Endothelial cell of umbilical vein (primary cell): ENCODE results near the gene CCNT1.

ENCODE experiments used
- EZH2 ChIP-seq: IDR thresholded peaks from 2 replicates; pipeline ENCODE4 v1.6.1; 2012; ENCODE audit warnings: borderline replicate concordance, low read depth, mild to moderate bottlenecking, moderate library complexity, low read length, inconsistent platforms; ENCODE audit not compliant: severe bottlenecking
- FOS ChIP-seq: IDR thresholded peaks from 2 replicates; pipeline ENCODE4 v1.6.1; 2011; ENCODE audit warnings: mild to moderate bottlenecking, low read length, moderate library complexity, borderline replicate concordance; ENCODE audit not compliant: insufficient read depth
- MAX ChIP-seq: IDR thresholded peaks from 2 replicates; pipeline ENCODE4 v1.6.1; 2011; ENCODE audit not compliant: insufficient read depth, insufficient read length
- POLR2A ChIP-seq: IDR thresholded peaks from 2 replicates; pipeline ENCODE4 v1.6.1; 2012; ENCODE audit warnings: low read depth, mild to moderate bottlenecking, control low read depth, low read length
- POLR2AphosphoS5 ChIP-seq: IDR thresholded peaks from 2 replicates; pipeline ENCODE4 v1.6.1; 2012; ENCODE audit warnings: low read depth, mild to moderate bottlenecking, control low read depth, low read length, moderate library complexity; ENCODE audit not compliant: insufficient read depth
- TF ChIP-seq, protein P1 (sequence below), 2 donors: IDR thresholded peaks; 1 replicate in 1 of 2; 2 replicates in 1 of 2; pipeline ENCODE4 v1.5.1; 2011; ENCODE audit warnings: low read length in 2 of 2, mild to moderate bottlenecking in 2 of 2, moderate library complexity in 2 of 2, control low read depth in 1 of 2, inconsistent platforms in 1 of 2, low read depth in 1 of 2; ENCODE audit not compliant: insufficient read depth in 1 of 2; ENCODE audit errors: extremely low read depth in 1 of 2

DNA sequence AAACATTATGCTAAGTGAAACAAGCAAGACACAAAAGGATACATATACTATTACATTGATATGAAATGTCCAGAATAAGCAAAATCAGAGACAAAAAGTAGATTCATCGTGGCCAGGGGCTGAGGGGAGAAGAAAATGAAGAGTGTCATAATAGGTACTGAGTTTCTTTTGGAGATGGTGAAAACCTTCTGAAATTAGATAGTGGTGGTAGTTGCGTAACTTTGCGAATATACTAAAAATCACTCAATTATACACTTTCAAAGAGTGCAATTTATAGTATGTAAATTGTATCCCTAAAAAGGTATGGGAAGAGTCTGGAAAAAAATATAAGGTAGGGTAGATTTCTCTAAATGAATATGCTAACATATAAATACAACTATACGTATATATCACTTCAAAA, 56.6 kb downstream of the CCNT1 start:
- TF ChIP-seq, protein P1, sequence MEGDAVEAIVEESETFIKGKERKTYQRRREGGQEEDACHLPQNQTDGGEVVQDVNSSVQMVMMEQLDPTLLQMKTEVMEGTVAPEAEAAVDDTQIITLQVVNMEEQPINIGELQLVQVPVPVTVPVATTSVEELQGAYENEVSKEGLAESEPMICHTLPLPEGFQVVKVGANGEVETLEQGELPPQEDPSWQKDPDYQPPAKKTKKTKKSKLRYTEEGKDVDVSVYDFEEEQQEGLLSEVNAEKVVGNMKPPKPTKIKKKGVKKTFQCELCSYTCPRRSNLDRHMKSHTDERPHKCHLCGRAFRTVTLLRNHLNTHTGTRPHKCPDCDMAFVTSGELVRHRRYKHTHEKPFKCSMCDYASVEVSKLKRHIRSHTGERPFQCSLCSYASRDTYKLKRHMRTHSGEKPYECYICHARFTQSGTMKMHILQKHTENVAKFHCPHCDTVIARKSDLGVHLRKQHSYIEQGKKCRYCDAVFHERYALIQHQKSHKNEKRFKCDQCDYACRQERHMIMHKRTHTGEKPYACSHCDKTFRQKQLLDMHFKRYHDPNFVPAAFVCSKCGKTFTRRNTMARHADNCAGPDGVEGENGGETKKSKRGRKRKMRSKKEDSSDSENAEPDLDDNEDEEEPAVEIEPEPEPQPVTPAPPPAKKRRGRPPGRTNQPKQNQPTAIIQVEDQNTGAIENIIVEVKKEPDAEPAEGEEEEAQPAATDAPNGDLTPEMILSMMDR (IDR thresholded peaks at IDR 0.05; ENCODE audit: extremely low read depth in 1 of 2, insufficient read depth in 1 of 2, low read depth in 1 of 2, low read length in 2 of 2): no peak
- TF ChIP-seq FOS: no peak
- no peak for TF ChIP-seq EZH2
- no peak for TF ChIP-seq POLR2AphosphoS5
- TF ChIP-seq POLR2A: no peak
- TF ChIP-seq MAX: no peak
